Cardiac muscle cell (in vitro differentiated cells and primary cell): ENCODE measurements around the gene VWF. TPM values are rescaled to one million over a fixed set of nuclear protein-coding genes. Genes with fewer than 3 reads are reported as not detected.

ENCODE experiments used
- DNase-seq, 2 donors: peaks; one replicate each; pipeline versions ENCODE4 v3.0.0 to v3.0.0-alpha.2; 2010 to 2017; ENCODE audit warnings: low read depth in 1 of 2, low spot score in 1 of 2
- H3K27ac ChIP-seq: fragments of 200-600 bp; sonication (generic); 2 replicates; pipeline ENCODE4 v1.5.1; 2016
- H3K27me3 ChIP-seq: fragments of 200-600 bp; sonication (generic); 2 replicates; pipeline ENCODE4 v1.6.0; 2016; ENCODE audit warnings: control low read depth
- H3K36me3 ChIP-seq: fragments of 200-600 bp; sonication (generic); 2 replicates; pipeline ENCODE4 v1.5.1; 2016; ENCODE audit warnings: control low read depth
- H3K4me1 ChIP-seq: fragments of 200-600 bp; sonication (generic); 2 replicates; pipeline ENCODE4 v1.8.1; 2017; ENCODE audit warnings: low read depth, mild to moderate bottlenecking, mixed run types
- H3K4me3 ChIP-seq: fragments of 200-600 bp; sonication (generic); 2 replicates; pipeline ENCODE4 v1.5.1; 2016; ENCODE audit warnings: mild to moderate bottlenecking
- H3K9me3 ChIP-seq: fragments of 200-600 bp; sonication (generic); 2 replicates; pipeline ENCODE4 v1.5.1; 2017; ENCODE audit warnings: low read depth, mild to moderate bottlenecking, control low read depth
- CTCF ChIP-seq: IDR thresholded peaks from 2 replicates; pipeline ENCODE4 v1.5.1; 2012; ENCODE audit warnings: low read depth, mild to moderate bottlenecking, low read length
- polyA plus RNA-seq: library from polyadenylated mRNA; unstranded; fragments of >200 nt; fragmentation: Nextera tagmentation; extraction: Ambion mirVana; gene quantifications from 2 replicates; pipeline ENCODE4 v1.2.1, GENCODE V29; 2016
- total RNA-seq: library from RNA; depleted of rRNA; stranded (reverse); fragments of >200 nt; gene quantifications from 2 replicates; pipeline ENCODE4 v1.2.3, GENCODE V29; 2016

Gene VWF
- total and polyA plus RNA-seq, 2 experiments from 2014 or later, result 0.03 TPM; not detected in 1

GRCh38 chr12:5900076-5900475, 224.4 kb downstream of the VWF start:
- H3K4me3 ChIP-seq, result no peak overlapping the region
- H3K9me3 ChIP-seq, result no peaks in the 10 kb centered on the region
- H3K27me3 ChIP-seq, result peaks cover 3% of the 10 kb centered on the region
- no peaks in the 10 kb centered on the region for H3K36me3 ChIP-seq
- no peaks in the 10 kb centered on the region for H3K4me1 ChIP-seq
- no peak overlapping the region for H3K27ac ChIP-seq
- no peak for DNase-seq
- no peak for TF ChIP-seq CTCF

- Histone ChIP-seq H3K27ac (no peak overlapping the region), H3K9me3 (no peaks in the 10 kb centered on the region), H3K4me1 (no peaks in the 10 kb centered on the region), H3K4me3 (no peak overlapping the region), H3K36me3 (no peaks in the 10 kb centered on the region), H3K27me3 (no peaks in the 10 kb centered on the region)
- DNase-seq, result no peak
- no peak for TF ChIP-seq CTCF
Measured at GRCh38 chr12:5899675-5900074, 224.8 kb downstream of the VWF start.

GRCh38 chr12:5898874-5899273, 225.6 kb downstream of the VWF start:
- H3K27me3 ChIP-seq, result no peaks in the 10 kb centered on the region
- no peak for TF ChIP-seq CTCF
- DNase-seq, result no peak

More at GRCh38 chr12:5898874-5899273, 225.6 kb downstream of the VWF start:
- no peaks in the 10 kb centered on the region for H3K9me3 ChIP-seq
- H3K27ac ChIP-seq, result no peak overlapping the region
- H3K4me3 ChIP-seq, result no peak overlapping the region
- no peaks in the 10 kb centered on the region for H3K4me1 ChIP-seq
- no peaks in the 10 kb centered on the region for H3K36me3 ChIP-seq

Other genes starting within 250 kb of the VWF start
- 0.21 and 0.63 TPM in 2 replicates for gene ANO2, start 179.4 kb downstream of the VWF start, total RNA-seq
- gene ANO2, start 179.4 kb downstream of the VWF start, polyA plus RNA-seq, result not detected in 2 replicates
- 11.6 and 15.8 TPM in 2 replicates for gene CD9, start 75.7 kb upstream of the VWF start, total RNA-seq
- 14.7 and 37.9 TPM in 2 replicates for gene CD9, start 75.7 kb upstream of the VWF start, polyA plus RNA-seq
- 0.86 and 0.99 TPM in 2 replicates for gene PLEKHG6, start 186.0 kb upstream of the VWF start, total RNA-seq
- gene PLEKHG6, start 186.0 kb upstream of the VWF start, polyA plus RNA-seq, result 0.39 and 1.2 TPM in 2 replicates
- 32.8 and 33.3 TPM in 2 replicates for gene TNFRSF1A, start 217.4 kb upstream of the VWF start, total RNA-seq
- gene TNFRSF1A, start 217.4 kb upstream of the VWF start, polyA plus RNA-seq, result 41.7 and 42.3 TPM in 2 replicates